Heart left ventricle (tissue), 13 donors: ENCODE data around the gene STX16.

Experiments used
- CTCF ChIP-seq, 12 donors: fragments of 200-600 bp; sonication (generic) in 4 of 12; IDR thresholded peaks; one replicate each; pipeline versions ENCODE4 v1.5.0 to v1.8.0; 2018 to 2022; ENCODE audit warnings: antibody characterized with exemption in 12 of 12, mild to moderate bottlenecking in 5 of 12
- POLR2A ChIP-seq, 2 donors: fragments of 450-650 bp; IDR thresholded peaks; one replicate each; pipeline ENCODE4 v1.6.1; 2017; ENCODE audit warnings: antibody characterized with exemption in 2 of 2, mild to moderate bottlenecking in 2 of 2, moderate library complexity in 2 of 2
- donor health status: ischemic (EF 13 %, LVEDD 7.1; RV severe dilation, severe dysfunction).
- donor health status: DM: no; HTN: yes; CAD: no.
- donor health status: DM: no; HTN: no; CAD: no.
- donor health status: ischemic (EF 25% LVEDD 6.9; RV normal size, moderate dysfunction).
- donor health status: ischemic (EF 25% LVEDD 5.7; RV mildly dilated, moderate dysfunction).
- donor health status: ischemic (EF 35%, LVEDD 5.7; RV mildly dilated, moderate dysfunction).
- donor health status: nonischemic (EF 11% LVEDD 7.7; RV severe dilation, severe dysfunction).
- donor health status: DM: yes; HTN: yes; CAD: no.
- donor health status: PGD.
- donor health status: ischemic (EF 29% LVEDD 5.4; RV normal size, mild dysfunction).
- donor health status: nonischemic (EF 23%, LVEDD 6.1; RV moderate dilation, normal function).

GRCh38 chr20:58697201-58697866 is 46.3 kb downstream of the STX16 start:
- no peak for TF ChIP-seq CTCF (IDR thresholded peaks at IDR 0.05)
- no peak for TF ChIP-seq POLR2A (IDR thresholded peaks at IDR 0.05)
